Glutamatergic neuron (in vitro differentiated cells): ENCODE results near the gene DIDO1. TPM values are rescaled to one million over a fixed set of nuclear protein-coding genes. Genes with fewer than 3 reads are reported as not detected.

Experiments used
- DNase-seq: peaks from one replicate; pipeline ENCODE4 v3.0.0; 2022
- H3K27ac Mint-ChIP-seq: one replicate; pipeline ENCODE4 v1.8.0; 2020; ENCODE audit warnings: mild to moderate bottlenecking, mixed read lengths, inconsistent platforms; ENCODE audit not compliant: unreplicated experiment
- H3K27me3 Mint-ChIP-seq: one replicate; pipeline ENCODE4 v1.8.0; 2020; ENCODE audit warnings: mild to moderate bottlenecking, moderate library complexity, mixed read lengths, inconsistent platforms; ENCODE audit not compliant: unreplicated experiment
- H3K36me3 Mint-ChIP-seq: one replicate; pipeline ENCODE4 v1.8.0; 2020; ENCODE audit warnings: mild to moderate bottlenecking, mixed read lengths, inconsistent platforms; ENCODE audit not compliant: unreplicated experiment
- H3K4me1 Mint-ChIP-seq: one replicate; pipeline ENCODE4 v1.8.0; 2020; ENCODE audit warnings: mild to moderate bottlenecking, low read depth, mixed read lengths, inconsistent platforms; ENCODE audit not compliant: unreplicated experiment
- H3K4me3 Mint-ChIP-seq: one replicate; pipeline ENCODE4 v1.8.0; 2020; ENCODE audit warnings: mild to moderate bottlenecking, mixed read lengths, inconsistent platforms; ENCODE audit not compliant: unreplicated experiment
- H3K9me3 Mint-ChIP-seq: one replicate; pipeline ENCODE4 v1.8.0; 2020; ENCODE audit warnings: mild to moderate bottlenecking, moderate library complexity, mixed read lengths, inconsistent platforms; ENCODE audit not compliant: unreplicated experiment
- CTCF ChIP-seq: fragments of 200-600 bp; sonication (generic); IDR thresholded peaks from one replicate; pipeline ENCODE4 v1.5.0; 2021; ENCODE audit not compliant: partially characterized antibody, unreplicated experiment
- total RNA-seq: library from RNA; stranded (reverse); fragmentation: NEBNext Ultra II Directional; extraction: Animal tissue kit (Norgen Biotek cat#: 25700); gene quantifications from one replicate; pipeline ENCODE4 v1.2.1, GENCODE V29; 2021; ENCODE audit not compliant: unreplicated experiment

Gene DIDO1
- total RNA-seq, 1 donor from 2014 or later: 77.8 TPM

GRCh38 chr20:62943396-62943795 lies 17.1 kb upstream of the DIDO1 start:
- TF ChIP-seq CTCF: no peak
- Mint-ChIP-seq H3K27ac (no peak overlapping the region), H3K9me3 (peaks cover 4% of the 10 kb centered on the region), H3K36me3 (peaks cover under 1% of the 10 kb centered on the region), H3K4me1 (peaks cover 6% of the 10 kb centered on the region), H3K27me3 (peaks cover 4% of the 10 kb centered on the region), H3K4me3 (no peak overlapping the region)
- no peak for DNase-seq

- TF ChIP-seq CTCF: no peak
- no peak overlapping the region for H3K27ac Mint-ChIP-seq
- no peaks in the 10 kb centered on the region for H3K36me3 Mint-ChIP-seq
- H3K27me3 Mint-ChIP-seq: peaks cover 4% of the 10 kb centered on the region
- no peak for DNase-seq
- peaks cover 6% of the 10 kb centered on the region for H3K4me1 Mint-ChIP-seq
- H3K4me3 Mint-ChIP-seq: no peak overlapping the region
- peaks cover 6% of the 10 kb centered on the region for H3K9me3 Mint-ChIP-seq
These were observed 16.2 kb upstream of the DIDO1 start for GRCh38 chr20:62942456-62942855.

DNA sequence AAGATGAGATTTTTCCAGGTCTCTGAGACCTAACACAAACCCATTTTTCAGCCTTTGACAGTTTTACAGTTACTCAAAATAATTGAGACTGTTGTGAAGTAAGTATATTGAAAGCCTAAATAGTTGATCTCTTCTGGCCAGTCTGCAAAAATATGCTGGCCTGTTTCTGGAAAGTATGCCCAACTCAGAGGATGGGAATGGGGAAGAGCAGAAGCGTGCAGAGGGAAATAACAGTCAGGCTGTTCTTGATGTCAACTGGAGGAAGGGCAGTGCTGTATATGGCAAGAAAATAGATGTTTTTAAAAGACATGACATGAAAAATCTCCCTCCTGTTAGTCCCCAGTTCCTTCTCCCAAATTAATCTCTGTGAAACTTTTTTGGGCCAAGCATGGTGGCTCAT lies 15.5 kb upstream of the DIDO1 start:
- TF ChIP-seq CTCF: no peak
- peaks cover 8% of the 10 kb centered on the region for H3K27me3 Mint-ChIP-seq
- H3K36me3 Mint-ChIP-seq: no peaks in the 10 kb centered on the region
- no peak overlapping the region for H3K4me3 Mint-ChIP-seq
- H3K4me1 Mint-ChIP-seq: peaks cover 8% of the 10 kb centered on the region
- no peak for DNase-seq
- H3K27ac Mint-ChIP-seq: no peak overlapping the region
- peaks cover 10% of the 10 kb centered on the region for H3K9me3 Mint-ChIP-seq

DNA sequence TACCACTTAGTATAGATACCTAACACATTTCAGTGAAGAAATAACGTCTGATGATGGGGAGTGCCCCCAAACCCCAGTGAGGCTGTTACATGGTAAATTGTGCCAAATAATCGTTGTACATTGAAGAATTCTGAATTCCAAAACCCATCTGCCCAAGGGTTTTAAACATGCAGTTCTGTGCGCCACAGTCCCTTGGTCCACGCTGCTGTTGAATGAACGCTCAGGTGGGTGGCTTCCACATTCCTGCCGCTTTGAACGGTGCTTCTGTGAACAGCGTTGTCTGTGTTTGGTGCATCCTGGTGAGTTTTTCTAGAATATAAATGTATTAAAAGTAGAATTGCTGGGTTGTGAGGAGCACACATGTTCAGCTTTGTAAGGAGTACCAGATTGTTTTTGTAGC lies 14.6 kb upstream of the DIDO1 start:
- peaks cover 8% of the 10 kb centered on the region for H3K4me1 Mint-ChIP-seq
- peaks cover 9% of the 10 kb centered on the region for H3K27me3 Mint-ChIP-seq
- no peak overlapping the region for H3K4me3 Mint-ChIP-seq
- no peak for DNase-seq
- peaks cover 10% of the 10 kb centered on the region for H3K9me3 Mint-ChIP-seq
- TF ChIP-seq CTCF: no peak
- no peaks in the 10 kb centered on the region for H3K36me3 Mint-ChIP-seq
- H3K27ac Mint-ChIP-seq: no peak overlapping the region

GRCh38 chr20:62938105-62938888 lies 12.0 kb upstream of the DIDO1 start, which contains the start of gene GID8:
Gene GID8 (plus strand): TSS chr20:62938147. CDS start chr20:62941503, 3,356 bp downstream.
- Mint-ChIP-seq H3K36me3 (no peaks in the 10 kb centered on the region), H3K27me3 (peaks cover 9% of the 10 kb centered on the region), H3K27ac (peak within 1 kb of the TSS; percentile 99), H3K4me3 (peak within 1 kb of the TSS; percentile 99), H3K4me1 (peaks cover 8% of the 10 kb centered on the region), H3K9me3 (peaks cover 12% of the 10 kb centered on the region)
- TF ChIP-seq CTCF: no peak
- DNase-seq: peak; percentile 74
